Endodermal cell (in vitro differentiated cells): ENCODE data around the gene STARD13. TPM values are rescaled to one million over a fixed set of nuclear protein-coding genes. Genes with fewer than 3 reads are reported as not detected.

ENCODE experiments used
- DNase-seq: peaks from one replicate; pipeline ENCODE4 v3.0.0-alpha.2; 2017
- H3K27ac ChIP-seq: 2 replicates; pipeline ENCODE4 v1.5.1; 2013; ENCODE audit warnings: mild to moderate bottlenecking, low read depth, low read length, moderate library complexity
- H3K27me3 ChIP-seq: 2 replicates; pipeline ENCODE4 v1.6.1; 2013; ENCODE audit warnings: mild to moderate bottlenecking, low read length, moderate library complexity; ENCODE audit not compliant: insufficient read depth, control insufficient read depth, poor library complexity, severe bottlenecking
- H3K36me3 ChIP-seq: 2 replicates; pipeline ENCODE4 v1.7.0; 2013; ENCODE audit warnings: mild to moderate bottlenecking, low read length, moderate library complexity; ENCODE audit not compliant: control insufficient read depth, insufficient read depth
- H3K4me1 ChIP-seq: one replicate; pipeline ENCODE4 v1.7.0; 2013; ENCODE audit warnings: low read length; ENCODE audit not compliant: control insufficient read depth, insufficient read depth
- H3K4me3 ChIP-seq: 2 replicates; pipeline ENCODE4 v1.5.1; 2013; ENCODE audit warnings: mild to moderate bottlenecking, low read length, moderate library complexity
- H3K9ac ChIP-seq: 2 replicates; pipeline ENCODE4 v1.6.1; 2013; ENCODE audit warnings: mild to moderate bottlenecking, low read length, moderate library complexity; ENCODE audit not compliant: poor library complexity, severe bottlenecking; ENCODE audit errors: extremely low read depth
- H3K9me3 ChIP-seq: 2 replicates; pipeline ENCODE4 v1.6.1; 2013; ENCODE audit warnings: mild to moderate bottlenecking, low read length, moderate library complexity; ENCODE audit not compliant: control insufficient read depth
- H3K27ac Mint-ChIP-seq: 2 replicates; pipeline ENCODE4 v1.8.0; 2020; ENCODE audit warnings: mixed read lengths
- H3K27me3 Mint-ChIP-seq: 2 replicates; pipeline ENCODE4 v1.8.0; 2021; ENCODE audit warnings: mild to moderate bottlenecking, mixed read lengths; ENCODE audit not compliant: insufficient read depth
- H3K36me3 Mint-ChIP-seq: 2 replicates; pipeline ENCODE4 v1.8.0; 2020; ENCODE audit warnings: low read depth, mixed read lengths
- H3K4me1 Mint-ChIP-seq: 2 replicates; pipeline ENCODE4 v1.8.0; 2020; ENCODE audit warnings: mixed read lengths
- H3K4me3 Mint-ChIP-seq: 2 replicates; pipeline ENCODE4 v1.8.0; 2020; ENCODE audit warnings: mild to moderate bottlenecking, moderate library complexity, mixed read lengths
- H3K9me3 Mint-ChIP-seq: 2 replicates; pipeline ENCODE4 v1.8.0; 2020; ENCODE audit warnings: mild to moderate bottlenecking, mixed read lengths
- CTCF ChIP-seq: fragments of 200-600 bp; sonication (generic); conservative IDR thresholded peaks from 2 replicates; pipeline ENCODE4 v1.5.0; 2021; ENCODE audit warnings: antibody characterized with exemption, mild to moderate bottlenecking
- WGBS, 2 experiments: methylation state at CpG; one replicate each; pipeline versions ENCODE4 v1.1.5 to v1.1.7; 2013; ENCODE audit warnings: missing lambda C conversion rate in 2 of 2, mixed read lengths in 1 of 2; ENCODE audit not compliant: insufficient coverage in 1 of 2, insufficient read length in 1 of 2; 5-methylcytosine and 5-hydroxymethylcytosine counted together
- total RNA-seq, 2 donors: library from RNA; stranded (reverse); fragmentation: NEBNext Ultra II Directional in 1 of 2; extraction: Animal tissue kit (Norgen Biotek cat#: 25700) in 1 of 2; gene quantifications; 2 replicates in 1 of 2; 3 replicates in 1 of 2; pipeline ENCODE4 v1.2.1, GENCODE V29; 2021

STARD13 gene
- total RNA-seq, 2 donors from 2014 or later, result 2.5 to 3.7 TPM

GRCh38 chr13:33279414-33280278 is 5.9 kb downstream of the STARD13 start:
- Mint-ChIP-seq H3K4me1 (peaks cover 2% of the 10 kb centered on the region), H3K9me3 (no peaks in the 10 kb centered on the region), H3K4me3 (no peak overlapping the region), H3K36me3 (no peaks in the 10 kb centered on the region), H3K27me3 (no peaks in the 10 kb centered on the region), H3K27ac (no peak overlapping the region)
- DNase-seq, result no peak
- Histone ChIP-seq H3K36me3 (no peaks in the 10 kb centered on the region), H3K27me3 (no peaks in the 10 kb centered on the region), H3K9me3 (no peaks in the 10 kb centered on the region), H3K4me3 (no peak overlapping the region), H3K9ac (no peak overlapping the region), H3K4me1 (no peaks in the 10 kb centered on the region), H3K27ac (no peak overlapping the region)
- TF ChIP-seq CTCF, result no peak
- WGBS, 2 experiments, result 79 to 83% methylated on average over 1 to 2 of the region's 2 CpGs

GRCh38 chr13:33278913-33279312 is 6.6 kb downstream of the STARD13 start:
- Mint-ChIP-seq H3K36me3 (no peaks in the 10 kb centered on the region), H3K4me1 (no peaks in the 10 kb centered on the region), H3K9me3 (no peaks in the 10 kb centered on the region), H3K27ac (no peak overlapping the region), H3K4me3 (no peak overlapping the region), H3K27me3 (no peaks in the 10 kb centered on the region)
- Histone ChIP-seq H3K9me3 (no peaks in the 10 kb centered on the region), H3K36me3 (no peaks in the 10 kb centered on the region), H3K9ac (no peak overlapping the region), H3K27ac (no peak overlapping the region), H3K4me1 (no peaks in the 10 kb centered on the region), H3K4me3 (no peak overlapping the region), H3K27me3 (no peaks in the 10 kb centered on the region)
- WGBS, 2 experiments, result 0% methylated on average over 1 of the region's 1 CpG; no CpG with 5 or more reads in 1 of the 2 experiments
- DNase-seq, result no peak
- TF ChIP-seq CTCF, result no peak

- Mint-ChIP-seq H3K4me1 (no peaks in the 10 kb centered on the region), H3K27me3 (no peaks in the 10 kb centered on the region), H3K27ac (no peak overlapping the region), H3K9me3 (no peaks in the 10 kb centered on the region), H3K36me3 (no peaks in the 10 kb centered on the region), H3K4me3 (no peak overlapping the region)
- Histone ChIP-seq H3K36me3 (no peaks in the 10 kb centered on the region), H3K9me3 (no peaks in the 10 kb centered on the region), H3K4me1 (no peaks in the 10 kb centered on the region), H3K27ac (no peak overlapping the region), H3K4me3 (no peak overlapping the region), H3K27me3 (no peaks in the 10 kb centered on the region), H3K9ac (no peak overlapping the region)
- WGBS, 2 experiments, result 88% methylated on average over 1 of the region's 1 CpG; no CpG with 5 or more reads in 1 of the 2 experiments
- TF ChIP-seq CTCF, result no peak
- no peak for DNase-seq
Measured at GRCh38 chr13:33277946-33278345, 7.6 kb downstream of the STARD13 start.
